HepG2 (cell line): ENCODE results near the gene HACD1. TPM values are rescaled to one million over a fixed set of nuclear protein-coding genes. Genes with fewer than 3 reads are reported as not detected.

Experiments
- BCL3 ChIP-seq: sonication (generic); formaldehyde crosslinking; IDR thresholded peaks from 2 replicates; pipeline ENCODE4 v1.5.1; 2020; ENCODE audit warnings: mild to moderate bottlenecking, missing genetic modification reagents, moderate library complexity
- CAMTA2 ChIP-seq: sonication (generic); formaldehyde crosslinking; IDR thresholded peaks from 2 replicates; pipeline ENCODE4 v1.4.0; 2020; ENCODE audit warnings: mild to moderate bottlenecking, missing genetic modification reagents, borderline replicate concordance
- DNMT3B ChIP-seq: conservative IDR thresholded peaks from 2 replicates; pipeline ENCODE4 v1.6.1; 2016; ENCODE audit warnings: missing biosample characterization, control low read depth
- HMG20B ChIP-seq: conservative IDR thresholded peaks from 2 replicates; pipeline ENCODE4 v1.6.1; 2016; ENCODE audit warnings: missing genetic modification reagents, missing compliant biosample characterization
- NPAS2 ChIP-seq: sonication (generic); formaldehyde crosslinking; IDR thresholded peaks from 2 replicates; pipeline ENCODE4 v1.8.0; 2022; ENCODE audit warnings: mild to moderate bottlenecking, missing genetic modification reagents, borderline replicate concordance
- SMAD3 ChIP-seq: sonication (generic); formaldehyde crosslinking; IDR thresholded peaks from 2 replicates; pipeline ENCODE4 v1.4.0; 2020; ENCODE audit warnings: missing genetic modification reagents
- SRSF1 ChIP-seq: fragments of 200-400 bp; formaldehyde crosslinking; optimal IDR thresholded peaks from 2 replicates; pipeline ENCODE3; 2017; ENCODE audit warnings: mild to moderate bottlenecking, low read depth, low read length, moderate library complexity
- SSRP1 ChIP-seq: IDR thresholded peaks from 2 replicates; pipeline ENCODE4 v1.6.1; 2016; ENCODE audit warnings: control low read depth
- TIGD3 ChIP-seq: sonication (generic); formaldehyde crosslinking; IDR thresholded peaks from 2 replicates; pipeline ENCODE4 v1.5.1; 2020; ENCODE audit warnings: mild to moderate bottlenecking, missing genetic modification reagents, borderline replicate concordance
- TOPORS ChIP-seq: sonication (generic); formaldehyde crosslinking; IDR thresholded peaks from 2 replicates; pipeline ENCODE4 v1.8.0; 2023; ENCODE audit warnings: mild to moderate bottlenecking, missing genetic modification reagents
- ZBTB14 ChIP-seq: sonication (generic); formaldehyde crosslinking; IDR thresholded peaks from 2 replicates; pipeline ENCODE4 v1.4.0; 2020; ENCODE audit warnings: missing genetic modification reagents
- ZEB1 ChIP-seq: IDR thresholded peaks from 2 replicates; pipeline ENCODE4 v1.6.1; 2012; ENCODE audit warnings: mild to moderate bottlenecking, low read depth, inconsistent platforms; ENCODE audit not compliant: insufficient replicate concordance
- ZNF10 ChIP-seq: sonication (generic); formaldehyde crosslinking; IDR thresholded peaks from 2 replicates; pipeline ENCODE4 v1.4.0; 2020; ENCODE audit warnings: mild to moderate bottlenecking, low read depth, missing genetic modification reagents, borderline replicate concordance
- ZNF264 ChIP-seq: sonication (generic); formaldehyde crosslinking; IDR thresholded peaks from 2 replicates; pipeline ENCODE4 v1.4.0; 2020; ENCODE audit warnings: missing genetic modification reagents
- ZNF367 ChIP-seq: sonication (generic); formaldehyde crosslinking; IDR thresholded peaks from 2 replicates; pipeline ENCODE4 v1.4.0; 2020; ENCODE audit warnings: missing genetic modification reagents, borderline replicate concordance
- ZNF580 ChIP-seq: IDR thresholded peaks from 2 replicates; pipeline ENCODE4 v1.6.1; 2016; ENCODE audit warnings: low read depth, borderline replicate concordance
- polyA plus RNA-seq, 8 experiments: library from polyadenylated mRNA; depleted of rRNA in 3 of 8; stranded (reverse) in 7 of 8; unstranded in 1 of 8; fragments of >200 nt; fragmentation: Illumina TruSeq in 4 of 8; extraction: Trizol in 4 of 8; gene quantifications; 2 replicates each; pipeline versions ENCODE4 v1.2.1 to v1.2.3, GENCODE V29; 2011 to 2016; ENCODE audit warnings: low read depth in 4 of 8, missing spikeins in 1 of 8, mixed read lengths in 1 of 8; ENCODE audit not compliant: insufficient read depth in 1 of 8
- total RNA-seq, 5 experiments: library from RNA; depleted of rRNA; stranded (reverse); fragments of >200 nt; fragmentation: Illumina TruSeq; extraction: Trizol; gene quantifications; 2 replicates each; pipeline ENCODE4 v1.2.3, GENCODE V29; 2016; ENCODE audit warnings: low read depth in 1 of 5
- TF ChIP-seq, protein P1 (sequence below), 2 experiments: IDR thresholded peaks; 2 replicates each; pipeline ENCODE4 v1.6.1; 2011 to 2012; ENCODE audit warnings: low read length in 2 of 2, borderline replicate concordance in 1 of 2, low read depth in 1 of 2, mild to moderate bottlenecking in 1 of 2, moderate library complexity in 1 of 2
- TF ChIP-seq, protein P2 (sequence below), 2 experiments: sonication (generic) in 1 of 2; formaldehyde crosslinking in 1 of 2; IDR thresholded peaks; 2 replicates each; pipeline versions ENCODE4 v1.5.1 to v1.6.1; 2011 to 2020; ENCODE audit warnings: borderline replicate concordance in 1 of 2, low read depth in 1 of 2, low read length in 1 of 2, mild to moderate bottlenecking in 1 of 2, missing genetic modification reagents in 1 of 2, moderate library complexity in 1 of 2

The HACD1 gene
- total and polyA plus RNA-seq, 2 of the 13 experiments (the other 11 are each of a cell fraction or from before 2014, with no cell fraction given) = 43.4 to 47.6 TPM

GRCh38 chr10:17643755-17644484 lies 26.7 kb upstream of the HACD1 start, which contains the start of gene STAM (continued):
- TF ChIP-seq, protein P1, sequence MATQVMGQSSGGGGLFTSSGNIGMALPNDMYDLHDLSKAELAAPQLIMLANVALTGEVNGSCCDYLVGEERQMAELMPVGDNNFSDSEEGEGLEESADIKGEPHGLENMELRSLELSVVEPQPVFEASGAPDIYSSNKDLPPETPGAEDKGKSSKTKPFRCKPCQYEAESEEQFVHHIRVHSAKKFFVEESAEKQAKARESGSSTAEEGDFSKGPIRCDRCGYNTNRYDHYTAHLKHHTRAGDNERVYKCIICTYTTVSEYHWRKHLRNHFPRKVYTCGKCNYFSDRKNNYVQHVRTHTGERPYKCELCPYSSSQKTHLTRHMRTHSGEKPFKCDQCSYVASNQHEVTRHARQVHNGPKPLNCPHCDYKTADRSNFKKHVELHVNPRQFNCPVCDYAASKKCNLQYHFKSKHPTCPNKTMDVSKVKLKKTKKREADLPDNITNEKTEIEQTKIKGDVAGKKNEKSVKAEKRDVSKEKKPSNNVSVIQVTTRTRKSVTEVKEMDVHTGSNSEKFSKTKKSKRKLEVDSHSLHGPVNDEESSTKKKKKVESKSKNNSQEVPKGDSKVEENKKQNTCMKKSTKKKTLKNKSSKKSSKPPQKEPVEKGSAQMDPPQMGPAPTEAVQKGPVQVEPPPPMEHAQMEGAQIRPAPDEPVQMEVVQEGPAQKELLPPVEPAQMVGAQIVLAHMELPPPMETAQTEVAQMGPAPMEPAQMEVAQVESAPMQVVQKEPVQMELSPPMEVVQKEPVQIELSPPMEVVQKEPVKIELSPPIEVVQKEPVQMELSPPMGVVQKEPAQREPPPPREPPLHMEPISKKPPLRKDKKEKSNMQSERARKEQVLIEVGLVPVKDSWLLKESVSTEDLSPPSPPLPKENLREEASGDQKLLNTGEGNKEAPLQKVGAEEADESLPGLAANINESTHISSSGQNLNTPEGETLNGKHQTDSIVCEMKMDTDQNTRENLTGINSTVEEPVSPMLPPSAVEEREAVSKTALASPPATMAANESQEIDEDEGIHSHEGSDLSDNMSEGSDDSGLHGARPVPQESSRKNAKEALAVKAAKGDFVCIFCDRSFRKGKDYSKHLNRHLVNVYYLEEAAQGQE (IDR thresholded peaks at IDR 0.05; ENCODE audit: borderline replicate concordance in 1 of 2, low read depth in 1 of 2, low read length in 2 of 2) = peak in 1 of 2 experiments; percentile 35; a peak in 1 of 4 replicates
- TF ChIP-seq ZNF580 (CRISPR knock-in tag) (0 out of 2 replicates have a peak, but pooled peaks have one; percentile 17), ZBTB14 (CRISPR knock-in tag) (no peak), SSRP1 (no peak), ZNF10 (CRISPR knock-in tag) (no peak), ZNF264 (CRISPR knock-in tag) (0 out of 2 replicates have a peak, but pooled peaks have one; percentile 29), ZEB1 (no peak), SMAD3 (CRISPR knock-in tag) (no peak; the same call in 1 of the 2 replicates), CAMTA2 (CRISPR knock-in tag) (no peak), SRSF1 (no peak), ZNF367 (CRISPR knock-in tag) (no peak), BCL3 (CRISPR knock-in tag) (no peak; the same call in 1 of the 2 replicates), DNMT3B (peak; percentile 42; the same call in 1 of the 2 replicates), TOPORS (CRISPR knock-in tag) (no peak), TIGD3 (CRISPR knock-in tag) (0 out of 2 replicates have a peak, but pooled peaks have one; percentile 37), NPAS2 (CRISPR knock-in tag) (no peak), HMG20B (CRISPR knock-in tag) (no peak)
- TF ChIP-seq, protein P2, sequence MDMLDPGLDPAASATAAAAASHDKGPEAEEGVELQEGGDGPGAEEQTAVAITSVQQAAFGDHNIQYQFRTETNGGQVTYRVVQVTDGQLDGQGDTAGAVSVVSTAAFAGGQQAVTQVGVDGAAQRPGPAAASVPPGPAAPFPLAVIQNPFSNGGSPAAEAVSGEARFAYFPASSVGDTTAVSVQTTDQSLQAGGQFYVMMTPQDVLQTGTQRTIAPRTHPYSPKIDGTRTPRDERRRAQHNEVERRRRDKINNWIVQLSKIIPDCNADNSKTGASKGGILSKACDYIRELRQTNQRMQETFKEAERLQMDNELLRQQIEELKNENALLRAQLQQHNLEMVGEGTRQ (IDR thresholded peaks at IDR 0.05; ENCODE audit: low read depth, low read length) = no peak
- TF ChIP-seq, protein P2 (CRISPR knock-in tag; IDR thresholded peaks at IDR 0.05; ENCODE audit: borderline replicate concordance) = no peak
